Keratinocyte (primary cell): ENCODE data around the gene VAMP4. TPM values are rescaled to one million over a fixed set of nuclear protein-coding genes. Genes with fewer than 3 reads are reported as not detected.

ENCODE experiments used
- DNase-seq: peaks from one replicate; pipeline ENCODE4 v3.0.0-alpha.2; 2011; ENCODE audit warnings: low read depth, missing footprints, low spot score
- FAIRE-seq: peaks from 2 replicates; lab custom pipeline; 2011; peaks lifted over from hg19 to GRCh38; lab: Jason Lieb, UNC
- H2AFZ ChIP-seq: 2 replicates; pipeline ENCODE4 v1.6.0; 2012; ENCODE audit warnings: low read length, control low read depth, inconsistent platforms; ENCODE audit not compliant: control insufficient read depth
- H3K27ac ChIP-seq: 2 replicates; pipeline ENCODE4 v1.5.1; 2011; ENCODE audit warnings: low read length; ENCODE audit not compliant: control insufficient read depth, insufficient read depth
- H3K27me3 ChIP-seq: 3 replicates; pipeline ENCODE4 v1.6.0; 2011; ENCODE audit warnings: low read length; ENCODE audit not compliant: control insufficient read depth, insufficient read depth; ENCODE audit errors: extremely low read depth
- H3K36me3 ChIP-seq, 2 experiments: 2 replicates in 1 of 2; 3 replicates in 1 of 2; pipeline ENCODE4 v1.5.1; 2011; ENCODE audit warnings: low read length in 2 of 2, mild to moderate bottlenecking in 1 of 2; ENCODE audit not compliant: control insufficient read depth in 2 of 2, insufficient read depth in 2 of 2; ENCODE audit errors: extremely low read depth in 1 of 2
- H3K4me1 ChIP-seq: 3 replicates; pipeline ENCODE4 v1.5.1; 2011; ENCODE audit warnings: low read length; ENCODE audit not compliant: control insufficient read depth, insufficient read depth; ENCODE audit errors: extremely low read depth
- H3K4me2 ChIP-seq: 3 replicates; pipeline ENCODE4 v1.6.0; 2011; ENCODE audit warnings: low read depth, low read length; ENCODE audit not compliant: control insufficient read depth, insufficient read depth; ENCODE audit errors: extremely low read depth
- H3K4me3 ChIP-seq, 3 experiments: fragments of 200-600 bp in 1 of 3; sonication (generic) in 1 of 3; 2 replicates in 2 of 3; 3 replicates in 1 of 3; pipeline ENCODE4 v1.5.1; 2011 to 2016; ENCODE audit warnings: low read length in 3 of 3, mild to moderate bottlenecking in 3 of 3, control low read depth in 2 of 3, inconsistent platforms in 1 of 3, low read depth in 1 of 3, mixed read lengths in 1 of 3, mixed run types in 1 of 3, moderate library complexity in 1 of 3; ENCODE audit not compliant: control insufficient read depth in 2 of 3, insufficient read depth in 2 of 3; ENCODE audit errors: extremely low read depth in 1 of 3
- H3K79me2 ChIP-seq: 2 replicates; pipeline ENCODE4 v1.6.0; 2012; ENCODE audit warnings: low read length; ENCODE audit not compliant: control insufficient read depth, insufficient read depth
- H3K9ac ChIP-seq: 3 replicates; pipeline ENCODE4 v1.6.0; 2011; ENCODE audit warnings: low read length; ENCODE audit not compliant: control insufficient read depth, insufficient read depth; ENCODE audit errors: extremely low read depth
- H3K9me1 ChIP-seq: 3 replicates; pipeline ENCODE4 v1.6.0; 2011; ENCODE audit warnings: low read length; ENCODE audit not compliant: control insufficient read depth, insufficient read depth; ENCODE audit errors: extremely low read depth
- H3K9me3 ChIP-seq: 2 replicates; pipeline ENCODE4 v1.5.1; 2012; ENCODE audit warnings: low read depth, low read length; ENCODE audit not compliant: control insufficient read depth
- H4K20me1 ChIP-seq: 3 replicates; pipeline ENCODE4 v1.6.0; 2011; ENCODE audit warnings: low read length; ENCODE audit not compliant: control insufficient read depth, insufficient read depth; ENCODE audit errors: extremely low read depth
- EZH2 ChIP-seq: IDR thresholded peaks from one replicate; pipeline ENCODE4 v1.6.1; 2012; ENCODE audit warnings: inconsistent platforms, mild to moderate bottlenecking, low read length, moderate library complexity
- dilution Hi-C: fragments of 300-500 bp; cut with MboI; formaldehyde crosslinking; loops from one replicate; pipeline ENCODE4 v1.7.0; 2020; ENCODE audit warnings: low sequenced_read_pairs; ENCODE audit not compliant: extremely low pct_ligation_motif_present
- polyA plus RNA-seq, 5 experiments: library from polyadenylated mRNA; depleted of rRNA in 3 of 5; stranded (reverse) in 3 of 5; stranded (forward) in 1 of 5; unstranded in 1 of 5; fragments of >200 nt; gene quantifications; 1 replicate in 1 of 5; 2 replicates in 3 of 5; 3 replicates in 1 of 5; pipeline versions ENCODE4 v1.2.1 to v1.2.3, GENCODE V29; 2011 to 2012; ENCODE audit warnings: missing spikeins in 2 of 5, low read depth in 1 of 5, low replicate concordance in 1 of 5
- TF ChIP-seq, protein P1 (sequence below), 3 experiments: IDR thresholded peaks in 1 of 3; conservative IDR thresholded peaks in 1 of 3; optimal IDR thresholded peaks in 1 of 3; 2 replicates in 2 of 3; 3 replicates in 1 of 3; pipeline versions ENCODE3 to v1.5.1; 2011; ENCODE audit warnings: low read length in 3 of 3, mild to moderate bottlenecking in 3 of 3, moderate library complexity in 2 of 3, control low read depth in 1 of 3, inconsistent platforms in 1 of 3; ENCODE audit not compliant: insufficient read depth in 2 of 3; ENCODE audit errors: extremely low read depth in 1 of 3

VAMP4 gene
- polyA plus RNA-seq, 1 donor (not counting 4 experiments of a cell fraction or from before 2014, with no cell fraction given): 12.7 TPM

DNA sequence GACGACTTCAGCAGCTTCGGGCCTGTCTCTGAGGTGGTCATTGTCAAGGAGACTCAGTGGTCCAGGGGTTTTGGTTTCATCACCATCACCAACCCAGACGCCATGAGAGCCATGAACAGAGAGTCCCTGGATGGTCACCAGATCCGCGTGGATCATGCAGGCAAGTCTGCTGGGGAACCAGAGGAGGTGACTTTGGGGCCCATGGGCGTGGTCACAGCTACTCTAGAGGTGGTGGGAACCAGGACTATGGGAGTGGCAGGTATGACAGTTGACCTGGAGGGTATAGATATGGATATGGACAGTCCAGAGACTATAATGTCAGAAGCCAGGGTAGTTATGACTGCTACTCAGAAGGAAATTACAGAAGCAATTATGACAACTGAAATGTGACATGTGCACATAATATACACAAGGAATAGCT is 20.3 kb upstream of the VAMP4 start:
- Histone ChIP-seq H3K4me2 (no peak overlapping the region), H3K4me1 (peaks cover 14% of the 10 kb centered on the region), H4K20me1 (no peaks in the 10 kb centered on the region), H3K27ac (no peak overlapping the region), H3K4me3 (no peak overlapping the region), H3K9me3 (no peaks in the 10 kb centered on the region), H3K27me3 (no peaks in the 10 kb centered on the region), H3K9ac (no peak overlapping the region), H3K36me3 (no peaks in the 10 kb centered on the region), H3K9me1 (no peaks in the 10 kb centered on the region), H2AFZ (no peak overlapping the region), H3K79me2 (no peaks in the 10 kb centered on the region)
- TF ChIP-seq EZH2: no peak
- TF ChIP-seq, protein P1, sequence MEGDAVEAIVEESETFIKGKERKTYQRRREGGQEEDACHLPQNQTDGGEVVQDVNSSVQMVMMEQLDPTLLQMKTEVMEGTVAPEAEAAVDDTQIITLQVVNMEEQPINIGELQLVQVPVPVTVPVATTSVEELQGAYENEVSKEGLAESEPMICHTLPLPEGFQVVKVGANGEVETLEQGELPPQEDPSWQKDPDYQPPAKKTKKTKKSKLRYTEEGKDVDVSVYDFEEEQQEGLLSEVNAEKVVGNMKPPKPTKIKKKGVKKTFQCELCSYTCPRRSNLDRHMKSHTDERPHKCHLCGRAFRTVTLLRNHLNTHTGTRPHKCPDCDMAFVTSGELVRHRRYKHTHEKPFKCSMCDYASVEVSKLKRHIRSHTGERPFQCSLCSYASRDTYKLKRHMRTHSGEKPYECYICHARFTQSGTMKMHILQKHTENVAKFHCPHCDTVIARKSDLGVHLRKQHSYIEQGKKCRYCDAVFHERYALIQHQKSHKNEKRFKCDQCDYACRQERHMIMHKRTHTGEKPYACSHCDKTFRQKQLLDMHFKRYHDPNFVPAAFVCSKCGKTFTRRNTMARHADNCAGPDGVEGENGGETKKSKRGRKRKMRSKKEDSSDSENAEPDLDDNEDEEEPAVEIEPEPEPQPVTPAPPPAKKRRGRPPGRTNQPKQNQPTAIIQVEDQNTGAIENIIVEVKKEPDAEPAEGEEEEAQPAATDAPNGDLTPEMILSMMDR (optimal IDR thresholded peaks at IDR 0.05 in 1 of 3, IDR thresholded peaks at IDR 0.05 in 1 of 3, conservative IDR thresholded peaks at IDR 0.05 in 1 of 3; ENCODE audit: extremely low read depth in 1 of 3, insufficient read depth in 2 of 3, low read length in 3 of 3): no peak
- DNase-seq: no peak
- no peak for FAIRE-seq
- dilution Hi-C loops: no loop called here

DNA sequence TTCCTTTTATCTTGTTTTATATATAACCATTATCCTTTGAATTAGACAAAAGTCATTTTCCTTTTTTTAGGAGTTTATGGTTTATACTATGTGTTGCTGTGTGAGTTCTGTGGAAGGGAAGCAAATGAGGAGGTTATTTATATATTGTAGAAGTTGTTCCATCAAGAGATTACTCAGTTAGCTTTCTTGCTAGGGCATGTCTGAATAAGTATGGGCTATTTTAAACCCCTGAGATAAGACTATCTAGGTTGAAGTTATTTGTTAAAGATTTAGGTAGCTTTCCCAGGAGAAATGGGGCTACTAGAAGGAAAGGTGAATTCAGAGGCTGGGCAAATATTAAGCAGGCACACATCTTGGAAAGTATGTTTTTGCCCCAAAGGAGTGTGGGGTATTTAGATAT is 16.1 kb upstream of the VAMP4 start:
- Histone ChIP-seq H4K20me1 (no peaks in the 10 kb centered on the region), H3K4me2 (peak overlapping the region; percentile 49), H3K79me2 (no peaks in the 10 kb centered on the region), H2AFZ (peak overlapping the region; percentile 71), H3K9me3 (no peaks in the 10 kb centered on the region), H3K27me3 (no peaks in the 10 kb centered on the region), H3K9ac (no peak overlapping the region), H3K36me3 (no peaks in the 10 kb centered on the region), H3K4me1 (peaks cover 30% of the 10 kb centered on the region), H3K9me1 (no peaks in the 10 kb centered on the region), H3K27ac (no peak overlapping the region), H3K4me3 (no peak overlapping the region)
- no peak for TF ChIP-seq EZH2
- TF ChIP-seq, protein P1 (optimal IDR thresholded peaks at IDR 0.05 in 1 of 3, IDR thresholded peaks at IDR 0.05 in 1 of 3, conservative IDR thresholded peaks at IDR 0.05 in 1 of 3; ENCODE audit: extremely low read depth in 1 of 3, insufficient read depth in 2 of 3, low read length in 3 of 3): no peak
- no peak for DNase-seq
- peak; percentile 32 for FAIRE-seq
- dilution Hi-C loops: no loop called here
